Stimulated activated CD4-positive, alpha-beta T cell treated with anti-CD3 and anti-CD28 coated beads, Interleukin-15, amount 100 ng/mL, for 24 hours (primary cell): ENCODE measurements around the gene CPNE6.

Source experiments
- DNase-seq: peaks from one replicate; pipeline ENCODE4 v3.0.0-alpha.2; 2020

CPNE6 gene

GRCh38 chr14:24055971-24056799 is 15.2 kb upstream of the CPNE6 start:
- DNase-seq = no peak

- DNase-seq = no peak
Measured at GRCh38 chr14:24056800-24057184, 14.6 kb upstream of the CPNE6 start.

- DNase-seq = no peak
Measured at GRCh38 chr14:24057271-24057670, 14.1 kb upstream of the CPNE6 start.

GRCh38 chr14:24057867-24058259 is 13.5 kb upstream of the CPNE6 start:
- no peak for DNase-seq

GRCh38 chr14:24058260-24058950 is 13.0 kb upstream of the CPNE6 start:
- DNase-seq = no peak

- DNase-seq = no peak
Measured at GRCh38 chr14:24058951-24059475, 12.3 kb upstream of the CPNE6 start.

- no peak for DNase-seq
Measured at GRCh38 chr14:24059841-24060388, 11.4 kb upstream of the CPNE6 start.

GRCh38 chr14:24060443-24060842 is 10.9 kb upstream of the CPNE6 start:
- DNase-seq = no peak

- no peak for DNase-seq
Measured at GRCh38 chr14:24060984-24061913, 10.1 kb upstream of the CPNE6 start.

GRCh38 chr14:24062216-24062980 is 9.0 kb upstream of the CPNE6 start:
- no peak for DNase-seq

- DNase-seq = no peak
Measured at GRCh38 chr14:24063263-24063836, 8.0 kb upstream of the CPNE6 start.

- no peak for DNase-seq
Measured at GRCh38 chr14:24064091-24064795, 7.1 kb upstream of the CPNE6 start.

GRCh38 chr14:24064856-24065255 is 6.5 kb upstream of the CPNE6 start:
- DNase-seq = no peak

- DNase-seq = no peak
Measured at GRCh38 chr14:24065408-24065807, 6.0 kb upstream of the CPNE6 start.

GRCh38 chr14:24066496-24067132 is 4.7 kb upstream of the CPNE6 start:
- no peak for DNase-seq

- no peak for DNase-seq
Measured at GRCh38 chr14:24067133-24068082, 4.0 kb upstream of the CPNE6 start.

GRCh38 chr14:24068711-24069410 is 2.5 kb upstream of the CPNE6 start:
- no peak for DNase-seq

GRCh38 chr14:24069411-24069735 is 2.0 kb upstream of the CPNE6 start:
- DNase-seq = no peak
